Nephron (organoid): Measurements from ENCODE around the gene SLCO2A1.

Experiments
- H3K27ac Mint-ChIP-seq, 3 experiments: 2 replicates each; pipeline ENCODE4 v1.8.0; 2020; ENCODE audit warnings: mixed read lengths in 3 of 3, mild to moderate bottlenecking in 2 of 3, moderate library complexity in 1 of 3
- H3K27me3 Mint-ChIP-seq: 2 replicates; pipeline ENCODE4 v1.8.0; 2021; ENCODE audit warnings: low read depth, mild to moderate bottlenecking, moderate library complexity, mixed read lengths
- H3K36me3 Mint-ChIP-seq: 2 replicates; pipeline ENCODE4 v1.8.0; 2020; ENCODE audit warnings: low read depth, mixed read lengths
- H3K4me1 Mint-ChIP-seq: 2 replicates; pipeline ENCODE4 v1.8.0; 2020; ENCODE audit warnings: mixed read lengths
- H3K4me3 Mint-ChIP-seq, 3 experiments: 2 replicates each; pipeline ENCODE4 v1.8.0; 2020; ENCODE audit warnings: mild to moderate bottlenecking in 3 of 3, mixed read lengths in 3 of 3, moderate library complexity in 2 of 3
- H3K9me3 Mint-ChIP-seq: 2 replicates; pipeline ENCODE4 v1.8.0; 2020; ENCODE audit warnings: mixed read lengths
- CTCF ChIP-seq, 3 experiments: fragments of 200-600 bp; sonication (generic); IDR thresholded peaks; one replicate each; pipeline ENCODE4 v1.5.0; 2021; ENCODE audit warnings: antibody characterized with exemption in 3 of 3; ENCODE audit not compliant: unreplicated experiment in 3 of 3

The SLCO2A1 gene

GRCh38 chr3:134054231-134054630 lies 24.5 kb upstream of the SLCO2A1 start:
- Mint-ChIP-seq H3K4me1 (peaks cover 24% of the 10 kb centered on the region), H3K27ac (no peak overlapping the region), H3K36me3 (no peaks in the 10 kb centered on the region), H3K27me3 (peaks cover 11% of the 10 kb centered on the region), H3K9me3 (no peaks in the 10 kb centered on the region), H3K4me3 (no peak overlapping the region)
- TF ChIP-seq CTCF (IDR thresholded peaks at IDR 0.05; ENCODE audit: unreplicated experiment in 3 of 3): no peak

GRCh38 chr3:134052370-134052769 lies 22.6 kb upstream of the SLCO2A1 start:
- no peak for TF ChIP-seq CTCF (IDR thresholded peaks at IDR 0.05; ENCODE audit: unreplicated experiment in 3 of 3)
- Mint-ChIP-seq H3K36me3 (no peaks in the 10 kb centered on the region), H3K27me3 (peaks cover 8% of the 10 kb centered on the region), H3K4me3 (no peak overlapping the region), H3K27ac (no peak overlapping the region), H3K9me3 (no peaks in the 10 kb centered on the region), H3K4me1 (peaks cover 10% of the 10 kb centered on the region)

GRCh38 chr3:134049676-134050075 lies 20.0 kb upstream of the SLCO2A1 start:
- no peaks in the 10 kb centered on the region for H3K4me1 Mint-ChIP-seq
- H3K36me3 Mint-ChIP-seq: peaks cover 4% of the 10 kb centered on the region
- H3K9me3 Mint-ChIP-seq: peaks cover 18% of the 10 kb centered on the region
- no peak for TF ChIP-seq CTCF (IDR thresholded peaks at IDR 0.05; ENCODE audit: unreplicated experiment in 3 of 3)
- H3K27me3 Mint-ChIP-seq: peaks cover 3% of the 10 kb centered on the region
- H3K4me3 Mint-ChIP-seq: no peak overlapping the region
- H3K27ac Mint-ChIP-seq: no peak overlapping the region

GRCh38 chr3:134048278-134048996 lies 18.7 kb upstream of the SLCO2A1 start:
- Mint-ChIP-seq H3K36me3 (peaks cover 4% of the 10 kb centered on the region), H3K27ac (no peak overlapping the region), H3K9me3 (peaks cover 20% of the 10 kb centered on the region), H3K27me3 (peaks cover 3% of the 10 kb centered on the region), H3K4me3 (no peak overlapping the region), H3K4me1 (no peaks in the 10 kb centered on the region)
- TF ChIP-seq CTCF (IDR thresholded peaks at IDR 0.05; ENCODE audit: unreplicated experiment in 3 of 3): no peak

- no peak for TF ChIP-seq CTCF (IDR thresholded peaks at IDR 0.05; ENCODE audit: unreplicated experiment in 3 of 3)
- Mint-ChIP-seq H3K4me3 (no peak overlapping the region), H3K27me3 (peaks cover 3% of the 10 kb centered on the region), H3K9me3 (peaks cover 30% of the 10 kb centered on the region), H3K27ac (no peak overlapping the region), H3K36me3 (peaks cover 4% of the 10 kb centered on the region), H3K4me1 (peaks cover 6% of the 10 kb centered on the region)
Observed at GRCh38 chr3:134044459-134044858, 14.7 kb upstream of the SLCO2A1 start.

- no peak for TF ChIP-seq CTCF (IDR thresholded peaks at IDR 0.05; ENCODE audit: unreplicated experiment in 3 of 3)
- peaks cover 5% of the 10 kb centered on the region for H3K27me3 Mint-ChIP-seq
- H3K36me3 Mint-ChIP-seq: no peaks in the 10 kb centered on the region
Observed at GRCh38 chr3:134040066-134040465, 10.3 kb upstream of the SLCO2A1 start.

More at GRCh38 chr3:134040066-134040465, 10.3 kb upstream of the SLCO2A1 start:
- Mint-ChIP-seq H3K27ac (no peak overlapping the region), H3K4me1 (peaks cover 6% of the 10 kb centered on the region), H3K9me3 (peaks cover 16% of the 10 kb centered on the region), H3K4me3 (no peak overlapping the region)
